MM.1S (cell line): ENCODE data around the gene ZNF10.

Source experiments
- DNase-seq: peaks from one replicate; pipeline ENCODE4 v3.0.0-alpha.2; 2015
- H2AFZ ChIP-seq: fragments of 300-600 bp; sonication (generic); 2 replicates; pipeline ENCODE4 v1.6.0; 2016; ENCODE audit warnings: antibody characterized with exemption, low read length
- H3F3A ChIP-seq: fragments of 300-600 bp; sonication (generic); 2 replicates; pipeline ENCODE4 v1.6.1; 2016; ENCODE audit warnings: mild to moderate bottlenecking, antibody characterized with exemption, low read length, moderate library complexity, mixed read lengths; ENCODE audit not compliant: insufficient read depth
- H3K27ac ChIP-seq: fragments of 300-600 bp; sonication (generic); 2 replicates; pipeline ENCODE4 v1.5.1; 2016; ENCODE audit warnings: mild to moderate bottlenecking, low read length
- H3K27me3 ChIP-seq: fragments of 300-600 bp; sonication (generic); replicated peaks from 2 replicates; pipeline ENCODE4 v1.6.0; 2016; ENCODE audit warnings: low read length; ENCODE audit not compliant: insufficient read depth
- H3K36me3 ChIP-seq: fragments of 300-600 bp; sonication (generic); replicated peaks from 2 replicates; pipeline ENCODE4 v1.6.1; 2016; ENCODE audit warnings: mild to moderate bottlenecking, low read length, mixed read lengths; ENCODE audit not compliant: insufficient read depth
- H3K4me1 ChIP-seq: fragments of 300-600 bp; sonication (generic); 2 replicates; pipeline ENCODE4 v1.6.1; 2016; ENCODE audit warnings: low read length, mixed read lengths
- H3K4me2 ChIP-seq: fragments of 300-600 bp; sonication (generic); 2 replicates; pipeline ENCODE4 v1.6.0; 2016; ENCODE audit warnings: low read depth, low read length
- H3K4me3 ChIP-seq: fragments of 300-600 bp; sonication (generic); 2 replicates; pipeline ENCODE4 v1.5.1; 2016; ENCODE audit warnings: low read length, mixed read lengths
- H3K79me2 ChIP-seq: fragments of 300-600 bp; sonication (generic); 2 replicates; pipeline ENCODE4 v1.6.1; 2016; ENCODE audit warnings: mixed run types, low read length, mixed read lengths
- H3K9ac ChIP-seq: fragments of 300-600 bp; sonication (generic); 2 replicates; pipeline ENCODE4 v1.6.1; 2016; ENCODE audit warnings: low read length, mixed read lengths
- H3K9me2 ChIP-seq: fragments of 300-600 bp; sonication (generic); replicated peaks from 2 replicates; pipeline ENCODE4 v1.6.1; 2016; ENCODE audit warnings: mild to moderate bottlenecking, low read length, mixed read lengths; ENCODE audit not compliant: insufficient read depth
- H3K9me3 ChIP-seq: fragments of 300-600 bp; sonication (generic); replicated peaks from 2 replicates; pipeline ENCODE4 v1.6.1; 2016; ENCODE audit warnings: mild to moderate bottlenecking, low read length, mixed read lengths; ENCODE audit not compliant: insufficient read depth
- H4K20me1 ChIP-seq: fragments of 300-600 bp; sonication (generic); 2 replicates; pipeline ENCODE4 v1.6.1; 2016; ENCODE audit warnings: mild to moderate bottlenecking, low read length, moderate library complexity, mixed read lengths; ENCODE audit not compliant: insufficient read depth
- EZH2 ChIP-seq: fragments of 300-600 bp; sonication (generic); optimal IDR thresholded peaks from 2 replicates; pipeline ENCODE3; 2017; ENCODE audit warnings: low read depth, mild to moderate bottlenecking, antibody characterized with exemption, low read length, mixed read lengths
- EZH2phosphoT487 ChIP-seq: fragments of 300-600 bp; sonication (generic); IDR thresholded peaks from 2 replicates; pipeline ENCODE4 v1.6.1; 2018; ENCODE audit warnings: antibody characterized with exemption, low read length
- TF ChIP-seq, protein P1 (sequence below): fragments of 300-600 bp; sonication (generic); IDR thresholded peaks from 2 replicates; pipeline ENCODE4 v1.5.1; 2016; ENCODE audit warnings: antibody characterized with exemption, low read length, mixed read lengths

ZNF10 gene

DNA sequence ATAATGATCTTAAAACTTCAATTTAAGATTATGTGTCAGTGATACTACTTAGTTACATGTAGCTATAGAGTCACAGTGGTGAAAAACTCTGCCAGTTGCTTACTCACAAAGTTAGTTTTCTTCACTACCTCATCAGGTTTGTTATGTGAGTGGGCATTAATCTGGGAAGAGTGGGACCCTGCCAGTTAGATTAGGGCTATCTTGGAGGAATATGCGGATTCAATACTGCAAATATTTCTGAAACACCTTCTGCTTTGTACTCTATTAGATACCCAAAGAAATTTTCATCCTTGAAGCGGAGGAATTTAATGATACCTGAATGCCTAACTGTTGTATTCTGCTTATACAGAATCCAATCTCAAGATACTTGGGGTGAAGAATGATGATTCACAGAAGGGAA lies 76.0 kb downstream of the ZNF10 start:
- Histone ChIP-seq H2AFZ (no peak overlapping the region), H3K4me3 (no peak overlapping the region), H3K36me3 (peaks cover 8% of the 10 kb centered on the region; the same call in 1 of the 2 replicates), H3K9me2 (no peaks in the 10 kb centered on the region), H3K4me2 (no peak overlapping the region), H3K4me1 (no peaks in the 10 kb centered on the region), H4K20me1 (no peaks in the 10 kb centered on the region), H3K9ac (no peak overlapping the region), H3K27ac (no peak overlapping the region), H3K27me3 (no peaks in the 10 kb centered on the region), H3K79me2 (no peaks in the 10 kb centered on the region), H3K9me3 (no peaks in the 10 kb centered on the region), H3F3A (no peaks in the 10 kb centered on the region)
- DNase-seq, result no peak
- TF ChIP-seq EZH2, result no peak
- no peak for TF ChIP-seq EZH2phosphoT487
- TF ChIP-seq, protein P1, sequence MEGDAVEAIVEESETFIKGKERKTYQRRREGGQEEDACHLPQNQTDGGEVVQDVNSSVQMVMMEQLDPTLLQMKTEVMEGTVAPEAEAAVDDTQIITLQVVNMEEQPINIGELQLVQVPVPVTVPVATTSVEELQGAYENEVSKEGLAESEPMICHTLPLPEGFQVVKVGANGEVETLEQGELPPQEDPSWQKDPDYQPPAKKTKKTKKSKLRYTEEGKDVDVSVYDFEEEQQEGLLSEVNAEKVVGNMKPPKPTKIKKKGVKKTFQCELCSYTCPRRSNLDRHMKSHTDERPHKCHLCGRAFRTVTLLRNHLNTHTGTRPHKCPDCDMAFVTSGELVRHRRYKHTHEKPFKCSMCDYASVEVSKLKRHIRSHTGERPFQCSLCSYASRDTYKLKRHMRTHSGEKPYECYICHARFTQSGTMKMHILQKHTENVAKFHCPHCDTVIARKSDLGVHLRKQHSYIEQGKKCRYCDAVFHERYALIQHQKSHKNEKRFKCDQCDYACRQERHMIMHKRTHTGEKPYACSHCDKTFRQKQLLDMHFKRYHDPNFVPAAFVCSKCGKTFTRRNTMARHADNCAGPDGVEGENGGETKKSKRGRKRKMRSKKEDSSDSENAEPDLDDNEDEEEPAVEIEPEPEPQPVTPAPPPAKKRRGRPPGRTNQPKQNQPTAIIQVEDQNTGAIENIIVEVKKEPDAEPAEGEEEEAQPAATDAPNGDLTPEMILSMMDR, result no peak
